Breast epithelium (tissue), 4 donors: Measurements from ENCODE around the gene SLC25A42. TPM values are rescaled to one million over a fixed set of nuclear protein-coding genes. Genes with fewer than 3 reads are reported as not detected.

Experiments used
- DNase-seq, 2 donors: peaks; one replicate each; pipeline ENCODE4 v3.0.0-alpha.2; 2019; ENCODE audit warnings: low spot score in 2 of 2
- H3K27ac ChIP-seq, 2 donors: fragments of 200-600 bp; sonication (generic) in 1 of 2; one replicate each; pipeline ENCODE4 v1.5.1; 2016 to 2019; ENCODE audit warnings: mild to moderate bottlenecking in 1 of 2
- H3K27me3 ChIP-seq, 2 donors: fragments of 200-600 bp; sonication (generic) in 1 of 2; one replicate each; pipeline versions ENCODE4 v1.5.1 to v1.6.0; 2017 to 2019; ENCODE audit warnings: control low read depth in 1 of 2, mild to moderate bottlenecking in 1 of 2
- H3K36me3 ChIP-seq: fragments of 200-600 bp; one replicate; pipeline ENCODE4 v1.5.1; 2019
- H3K4me1 ChIP-seq, 2 donors: fragments of 200-600 bp; sonication (generic); one replicate each; pipeline ENCODE4 v1.5.1; 2016 to 2019; ENCODE audit warnings: control low read depth in 1 of 2
- H3K4me3 ChIP-seq, 3 donors: fragments of 200-600 bp; sonication (generic); 1 replicate in 2 of 3; 2 replicates in 1 of 3; pipeline ENCODE4 v1.5.1; 2016 to 2019; ENCODE audit warnings: mild to moderate bottlenecking in 3 of 3, moderate library complexity in 2 of 3
- H3K9me3 ChIP-seq, 2 donors: fragments of 200-600 bp; sonication (generic) in 1 of 2; one replicate each; pipeline ENCODE4 v1.5.1; 2016 to 2019; ENCODE audit warnings: control low read depth in 1 of 2
- CTCF ChIP-seq, 3 donors: fragments of 450-650 bp; IDR thresholded peaks; one replicate each; pipeline ENCODE4 v1.5.1; 2016 to 2017; ENCODE audit warnings: antibody characterized with exemption in 3 of 3, mild to moderate bottlenecking in 3 of 3, moderate library complexity in 3 of 3
- POLR2A ChIP-seq: fragments of 450-650 bp; IDR thresholded peaks from one replicate; pipeline ENCODE4 v1.6.1; 2016; ENCODE audit warnings: antibody characterized with exemption, mild to moderate bottlenecking, moderate library complexity
- POLR2AphosphoS5 ChIP-seq, 3 donors: sonication (generic); formaldehyde crosslinking; IDR thresholded peaks; one replicate each; pipeline ENCODE4 v1.6.1; 2017; ENCODE audit warnings: antibody characterized with exemption in 3 of 3
- intact Hi-C: fragments of 100-400 bp; cut with DNase I; formaldehyde crosslinking; loops from one replicate; pipeline ENCODE4 v1.15.1; 2023; ENCODE audit warnings: low total_unique reads
- total RNA-seq, 3 donors: library from RNA; depleted of rRNA; stranded (reverse); fragments of >200 nt; gene quantifications; one replicate each; pipeline ENCODE4 v1.1.0, GENCODE V29; 2016

SLC25A42 gene
- total RNA-seq, 3 donors from 2014 or later, result 6.4 to 12.8 (median 9.8) TPM

GRCh38 chr19:19054939-19055440 is 8.8 kb upstream of the SLC25A42 start:
- Histone ChIP-seq H3K4me1 (no peaks in the 10 kb centered on the region), H3K36me3 (no peaks in the 10 kb centered on the region), H3K27me3 (no peaks in the 10 kb centered on the region), H3K27ac (no peak overlapping the region), H3K4me3 (no peak overlapping the region), H3K9me3 (no peaks in the 10 kb centered on the region)
- intact Hi-C loops, result no loop called here
- no peak for DNase-seq
- no peak for TF ChIP-seq CTCF (IDR thresholded peaks at IDR 0.05)
- no peak for TF ChIP-seq POLR2A
- TF ChIP-seq POLR2AphosphoS5 (IDR thresholded peaks at IDR 0.05), result no peak

GRCh38 chr19:19055701-19056100 is 8.1 kb upstream of the SLC25A42 start:
- no peak overlapping the region for H3K4me3 ChIP-seq
- no peak overlapping the region for H3K27ac ChIP-seq
- intact Hi-C loops, result no loop called here
- H3K36me3 ChIP-seq, result no peaks in the 10 kb centered on the region
- no peaks in the 10 kb centered on the region for H3K9me3 ChIP-seq
- no peaks in the 10 kb centered on the region for H3K27me3 ChIP-seq
- TF ChIP-seq POLR2A (no peak), CTCF (IDR thresholded peaks at IDR 0.05) (no peak), POLR2AphosphoS5 (IDR thresholded peaks at IDR 0.05) (no peak)
- no peak for DNase-seq
- H3K4me1 ChIP-seq, result no peaks in the 10 kb centered on the region

GRCh38 chr19:19056636-19057275 is 7.0 kb upstream of the SLC25A42 start:
- intact Hi-C loops, result no loop called here

GRCh38 chr19:19057317-19057716 is 6.5 kb upstream of the SLC25A42 start:
- intact Hi-C loops, result no loop called here
- Histone ChIP-seq H3K4me1 (no peaks in the 10 kb centered on the region), H3K27ac (no peak overlapping the region), H3K36me3 (no peaks in the 10 kb centered on the region), H3K27me3 (no peaks in the 10 kb centered on the region), H3K4me3 (no peak overlapping the region), H3K9me3 (no peaks in the 10 kb centered on the region)
- TF ChIP-seq CTCF (IDR thresholded peaks at IDR 0.05), result no peak
- TF ChIP-seq POLR2A, result no peak
- TF ChIP-seq POLR2AphosphoS5 (IDR thresholded peaks at IDR 0.05), result no peak
- no peak for DNase-seq

More at GRCh38 chr19:19056636-19057275, 7.0 kb upstream of the SLC25A42 start:
- no peak for TF ChIP-seq CTCF (IDR thresholded peaks at IDR 0.05)
- no peak for TF ChIP-seq POLR2AphosphoS5 (IDR thresholded peaks at IDR 0.05)
- no peak for TF ChIP-seq POLR2A
- Histone ChIP-seq H3K36me3 (no peaks in the 10 kb centered on the region), H3K4me3 (no peak overlapping the region), H3K27ac (no peak overlapping the region), H3K27me3 (no peaks in the 10 kb centered on the region), H3K4me1 (no peaks in the 10 kb centered on the region), H3K9me3 (no peaks in the 10 kb centered on the region)
- no peak for DNase-seq

GRCh38 chr19:19057720-19058119 is 6.1 kb upstream of the SLC25A42 start:
- Histone ChIP-seq H3K4me3 (no peak overlapping the region), H3K4me1 (no peaks in the 10 kb centered on the region), H3K27ac (no peak overlapping the region), H3K36me3 (no peaks in the 10 kb centered on the region), H3K27me3 (no peaks in the 10 kb centered on the region), H3K9me3 (no peaks in the 10 kb centered on the region)
- DNase-seq, result no peak
- TF ChIP-seq POLR2A, result no peak
- TF ChIP-seq CTCF (IDR thresholded peaks at IDR 0.05), result no peak
- TF ChIP-seq POLR2AphosphoS5 (IDR thresholded peaks at IDR 0.05), result no peak
- intact Hi-C loops, result no loop called here
